BJ (cell line): ENCODE data around the gene PAXX. TPM values are rescaled to one million over a fixed set of nuclear protein-coding genes. Genes with fewer than 3 reads are reported as not detected.

Experiments
- CTCF ChIA-PET: fragments of 350-600 bp; formaldehyde crosslinking; extraction: SDS; loops from one replicate; lab custom pipeline; 2021; ENCODE audit warnings: antibody characterized with exemption, inconsistent platforms; lab: Yijun Ruan, JAX
- POLR2A ChIA-PET: fragments of 300-600 bp; sonication (Branson Sonifier 250); formaldehyde crosslinking; extraction: SDS; loops from one replicate; lab custom pipeline; 2021; ENCODE audit warnings: antibody characterized with exemption; lab: Charles Lee
- DNase-seq: peaks from one replicate; pipeline ENCODE4 v3.0.0-alpha.2; 2011; ENCODE audit warnings: low read depth
- H3K27me3 ChIP-seq: 2 replicates; pipeline ENCODE4 v1.6.0; 2011; ENCODE audit warnings: low read length; ENCODE audit not compliant: control insufficient read depth, insufficient read depth
- H3K36me3 ChIP-seq: 2 replicates; pipeline ENCODE4 v1.5.1; 2011; ENCODE audit warnings: low read length; ENCODE audit not compliant: control insufficient read depth, insufficient read depth
- H3K4me3 ChIP-seq: 2 replicates; pipeline ENCODE4 v1.5.1; 2011; ENCODE audit warnings: low read depth, mild to moderate bottlenecking, control low read depth, low read length
- CTCF ChIP-seq: IDR thresholded peaks from 2 replicates; pipeline ENCODE4 v1.5.1; 2011; ENCODE audit warnings: low read depth, mild to moderate bottlenecking, control low read depth, inconsistent platforms, low read length, moderate library complexity; ENCODE audit not compliant: insufficient read depth
- polyA plus RNA-seq: library from polyadenylated mRNA; depleted of rRNA; stranded (reverse); fragments of >200 nt; gene quantifications from 2 replicates; pipeline ENCODE4 v1.2.3, GENCODE V29; 2011

PAXX gene
- polyA plus RNA-seq, 1 experiment: 11.8 TPM

DNA sequence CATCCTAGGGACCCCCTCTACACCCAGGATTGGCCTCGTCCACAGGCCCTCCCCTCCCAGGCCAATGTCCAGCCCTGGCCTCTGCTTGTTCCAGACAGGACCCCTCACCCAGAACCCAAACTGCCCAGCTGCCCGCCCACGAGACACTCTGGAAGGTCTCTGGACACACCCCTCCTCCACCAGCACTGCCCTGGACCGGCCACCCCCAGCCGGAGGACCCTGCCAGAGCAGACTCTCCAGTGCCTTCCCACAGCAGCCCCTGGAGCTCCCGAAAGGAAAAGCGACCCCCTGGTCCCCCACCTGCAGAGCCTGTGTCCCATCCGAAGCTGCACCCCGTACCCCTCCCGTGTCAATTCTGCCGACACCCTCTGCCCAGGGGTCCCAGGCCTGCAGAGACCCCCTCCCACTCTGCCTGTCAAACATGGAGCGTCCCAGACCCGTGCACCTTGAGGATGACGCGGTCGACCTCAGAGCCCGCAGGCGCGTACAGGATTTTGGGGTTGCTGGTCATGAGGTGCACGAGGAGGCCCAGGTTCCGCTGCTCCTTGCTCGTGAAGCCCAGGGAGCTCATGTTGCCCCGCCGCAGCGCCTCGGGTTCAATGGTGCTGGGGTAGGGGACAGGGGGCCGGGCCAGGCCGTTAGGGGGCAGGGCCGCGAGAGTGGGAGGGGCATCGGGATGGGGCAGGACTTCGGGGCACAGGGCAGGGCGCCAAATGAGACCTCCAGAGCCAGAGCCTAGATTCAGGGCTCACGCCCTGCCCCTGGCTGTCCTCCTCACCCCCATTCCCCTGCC, 27.9 kb downstream of the PAXX start:
- TF ChIP-seq CTCF: no peak
- peaks cover 19% of the 10 kb centered on the region for H3K36me3 ChIP-seq
- no peak overlapping the region for H3K4me3 ChIP-seq
- no peaks in the 10 kb centered on the region for H3K27me3 ChIP-seq
- DNase-seq: no peak
- ChIA-PET CTCF (interaction anchor here (1.2 to 10.7 kb wide), 5 partner anchors 9 to 72 kb away, joined by 3 to 50 read pairs (median 6); partner anchors contain the start of genes ABCA2 and FUT7), POLR2A (no interaction called here)

DNA sequence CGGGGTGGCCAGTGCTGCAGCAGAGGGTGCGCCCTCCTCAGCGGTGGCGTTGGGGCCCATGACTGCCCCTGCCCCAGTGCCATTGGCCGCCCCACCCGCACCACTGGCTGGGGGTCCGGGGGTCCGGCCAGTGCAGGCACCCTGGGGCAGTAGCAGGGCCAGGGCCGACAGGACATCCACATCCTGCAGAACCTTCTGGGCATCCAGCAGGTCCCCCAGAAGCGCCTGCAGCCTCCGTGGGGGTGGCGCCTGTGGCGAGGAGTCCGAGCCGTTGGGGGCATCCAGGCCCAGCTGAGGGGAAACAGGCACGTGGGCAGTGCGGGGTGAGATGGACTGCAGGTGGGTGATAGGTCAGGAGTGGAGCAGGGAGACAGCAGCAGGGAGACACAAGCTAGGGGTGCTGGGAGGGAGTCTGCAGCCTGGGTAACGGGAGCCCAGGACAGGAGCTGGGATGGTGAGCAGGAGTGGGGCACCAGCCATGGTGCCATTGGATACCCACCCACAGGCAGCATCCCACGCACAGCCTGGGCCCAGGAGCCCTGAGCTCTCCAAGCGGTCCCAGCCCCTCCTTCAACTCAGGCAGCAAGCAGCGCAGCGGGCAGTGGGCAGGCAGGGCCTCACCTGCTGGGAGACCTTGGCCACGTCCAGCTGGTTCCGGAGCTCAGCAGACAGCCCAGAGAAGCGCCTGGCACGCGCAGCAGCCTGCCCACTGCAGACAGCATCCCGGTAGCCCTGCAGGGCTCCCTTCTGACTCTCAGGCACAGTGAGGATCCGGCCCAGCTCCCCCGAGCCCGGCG, 28.7 kb downstream of the PAXX start:
- H3K4me3 ChIP-seq: no peak overlapping the region
- DNase-seq: no peak
- ChIA-PET CTCF (interaction anchor here (1.2 to 10.7 kb wide), 5 partner anchors 8 to 73 kb away, joined by 3 to 50 read pairs (median 6); partner anchors contain the start of genes ABCA2 and FUT7), POLR2A (no interaction called here)
- peaks cover 15% of the 10 kb centered on the region for H3K36me3 ChIP-seq
- no peak for TF ChIP-seq CTCF
- no peaks in the 10 kb centered on the region for H3K27me3 ChIP-seq

GRCh38 chr9:137021568-137021978, 29.4 kb downstream of the PAXX start:
- no peak overlapping the region for H3K4me3 ChIP-seq
- no peaks in the 10 kb centered on the region for H3K27me3 ChIP-seq
- ChIA-PET CTCF (interaction anchor here (1.4 to 10.7 kb wide), 4 partner anchors 8 to 74 kb away, joined by 4 to 50 read pairs (median 12); partner anchors contain the start of genes ABCA2 and FUT7), POLR2A (no interaction called here)
- DNase-seq: no peak
- TF ChIP-seq CTCF: no peak
- peaks cover 12% of the 10 kb centered on the region for H3K36me3 ChIP-seq

DNA sequence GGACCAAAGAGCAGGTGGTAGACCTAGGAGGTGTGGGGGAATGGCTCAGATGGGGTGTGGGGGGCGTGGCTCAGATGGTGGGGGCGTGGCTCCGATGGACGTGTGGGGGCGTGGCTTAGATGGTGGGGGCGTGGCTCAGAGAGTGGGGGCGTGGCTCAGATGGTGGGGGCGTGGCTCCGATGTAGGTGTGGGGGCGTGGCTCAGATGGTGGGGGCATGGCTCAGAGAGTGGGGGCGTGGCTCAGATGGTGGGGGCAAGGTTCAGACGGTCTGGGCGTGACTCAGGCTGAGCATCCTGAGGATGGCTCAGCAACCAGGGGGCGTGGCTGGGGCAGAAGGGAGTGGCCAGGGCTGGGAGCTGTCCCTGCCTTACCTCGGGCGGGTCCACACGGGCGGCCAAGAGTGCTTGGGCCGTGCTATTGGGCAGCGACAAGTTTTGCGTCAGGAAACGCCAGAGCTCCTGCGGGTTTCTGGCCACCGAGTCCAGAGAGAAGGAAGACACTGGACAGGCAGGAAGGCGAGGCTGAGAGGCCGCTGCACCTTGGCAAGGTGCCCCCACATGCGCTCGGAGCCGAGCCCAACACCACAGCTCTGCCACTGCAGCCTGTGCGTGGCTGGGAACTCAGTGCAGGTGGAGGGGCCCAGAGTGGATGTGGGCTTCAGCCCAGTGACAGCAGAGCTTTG, 29.9 kb downstream of the PAXX start:
- ChIA-PET POLR2A (no interaction called here), CTCF (interaction anchor here (0.8 to 10.7 kb wide), 3 partner anchors 14 to 215 kb away, joined by 3 to 50 read pairs (median 6); no protein-coding TSS in a partner anchor)
- no peak overlapping the region for H3K4me3 ChIP-seq
- TF ChIP-seq CTCF: no peak
- no peaks in the 10 kb centered on the region for H3K27me3 ChIP-seq
- DNase-seq: no peak
- peaks cover 12% of the 10 kb centered on the region for H3K36me3 ChIP-seq
